Smooth muscle cell (in vitro differentiated cells): ENCODE results near the gene TNIP2. TPM values are rescaled to one million over a fixed set of nuclear protein-coding genes. Genes with fewer than 3 reads are reported as not detected.
"Not testable (repeated sequence)": the region's sequence is repeated elsewhere in the genome, so short reads cannot be mapped to it uniquely, and the experiment has no call there.

Experiments
- DNase-seq: peaks from one replicate; lab custom pipeline; 2025; ENCODE audit not compliant: unreplicated experiment; lab: John Stamatoyannopoulos, UW
- H2AFZ ChIP-seq: fragments of 200-600 bp; sonication (generic); 2 replicates; pipeline ENCODE4 v1.6.0; 2016; ENCODE audit warnings: antibody characterized with exemption, low read depth, mild to moderate bottlenecking
- H3F3A ChIP-seq: fragments of 200-600 bp; sonication (generic); 2 replicates; pipeline ENCODE4 v1.6.0; 2017; ENCODE audit warnings: antibody characterized with exemption, low read depth
- H3K27ac ChIP-seq: fragments of 200-600 bp; sonication (generic); 2 replicates; pipeline ENCODE4 v1.5.1; 2016; ENCODE audit warnings: low read depth, mild to moderate bottlenecking
- H3K27me3 ChIP-seq: fragments of 200-600 bp; sonication (generic); 2 replicates; pipeline ENCODE4 v1.6.1; 2016; ENCODE audit warnings: low read depth, mild to moderate bottlenecking
- H3K36me3 ChIP-seq: fragments of 200-600 bp; sonication (generic); 2 replicates; pipeline ENCODE4 v1.5.1; 2016; ENCODE audit warnings: low read depth
- H3K4me1 ChIP-seq: fragments of 200-600 bp; sonication (generic); 2 replicates; pipeline ENCODE4 v1.5.1; 2016; ENCODE audit warnings: low read depth
- H3K4me2 ChIP-seq: fragments of 200-600 bp; sonication (generic); 2 replicates; pipeline ENCODE4 v1.6.0; 2016; ENCODE audit warnings: mild to moderate bottlenecking
- H3K4me3 ChIP-seq: fragments of 200-600 bp; sonication (generic); 2 replicates; pipeline ENCODE4 v1.5.1; 2016; ENCODE audit warnings: mild to moderate bottlenecking
- H3K79me2 ChIP-seq: fragments of 200-600 bp; sonication (generic); 2 replicates; pipeline ENCODE4 v1.6.0; 2016; ENCODE audit warnings: low read depth, mild to moderate bottlenecking
- H3K9ac ChIP-seq: fragments of 200-600 bp; sonication (generic); 2 replicates; pipeline ENCODE4 v1.6.0; 2016; ENCODE audit warnings: low read depth
- H3K9me3 ChIP-seq: fragments of 200-600 bp; sonication (generic); replicated peaks from 2 replicates; pipeline ENCODE4 v1.5.1; 2016; ENCODE audit warnings: low read depth
- H4K20me1 ChIP-seq: fragments of 200-600 bp; sonication (generic); 2 replicates; pipeline ENCODE4 v1.6.0; 2016; ENCODE audit warnings: low read depth
- WGBS: methylation state at CpG from one replicate; pipeline ENCODE4 v1.1.7; 2016; ENCODE audit warnings: low lambda C conversion rate; 5-methylcytosine and 5-hydroxymethylcytosine counted together
- polyA plus RNA-seq: library from polyadenylated mRNA; unstranded; fragments of >200 nt; fragmentation: Nextera tagmentation; extraction: Ambion mirVana; gene quantifications from 2 replicates; pipeline ENCODE4 v1.2.1, GENCODE V29; 2016
- total RNA-seq: library from RNA; depleted of rRNA; stranded (reverse); fragments of >200 nt; gene quantifications from 2 replicates; pipeline ENCODE4 v1.2.3, GENCODE V29; 2014
- TF ChIP-seq, protein P1 (sequence below): fragments of 200-600 bp; sonication (generic); IDR thresholded peaks from 2 replicates; pipeline ENCODE4 v1.5.1; 2017; ENCODE audit warnings: borderline replicate concordance, mild to moderate bottlenecking, antibody characterized with exemption; ENCODE audit not compliant: insufficient read depth, poor library complexity, severe bottlenecking

Gene TNIP2
- total and polyA plus RNA-seq, 2 experiments from 2014 or later: 23.8 to 37.5 TPM

DNA sequence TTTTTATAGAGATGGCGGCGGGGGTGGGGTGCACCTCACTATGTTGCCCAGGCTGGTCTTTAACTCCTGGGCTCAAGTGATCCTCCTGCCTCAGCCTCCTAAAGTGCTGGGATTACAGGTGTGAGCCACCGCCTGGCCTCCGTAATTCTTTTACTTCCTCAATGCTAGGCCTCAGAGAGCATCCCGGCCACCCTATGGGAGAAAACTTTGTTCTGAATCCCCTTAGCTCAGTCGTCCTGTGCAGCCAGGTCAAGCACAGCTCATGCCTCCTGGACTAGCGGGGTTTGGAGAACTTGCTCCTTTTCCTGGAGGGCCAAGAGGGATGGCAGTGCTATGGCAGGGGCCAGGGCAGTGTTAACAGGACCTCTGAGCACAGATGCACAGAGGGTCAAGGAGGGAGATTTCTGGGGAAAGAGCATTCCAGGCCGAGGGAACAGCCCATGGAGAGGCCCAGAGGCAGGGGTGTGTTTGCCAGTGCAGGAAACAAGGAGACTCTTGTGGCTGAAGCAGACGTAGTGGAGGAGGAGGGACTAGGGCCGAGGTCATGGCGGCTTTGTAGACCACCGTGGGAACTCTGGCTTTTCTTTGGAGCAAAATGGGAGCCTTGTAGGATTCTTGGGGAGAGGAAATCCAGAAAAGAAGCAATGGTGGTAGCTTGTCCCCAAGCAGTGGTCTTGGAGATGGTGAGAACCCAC is 9.8 kb upstream of the TNIP2 start:
- peaks cover 7% of the 10 kb centered on the region for H3K4me1 ChIP-seq
- H3K27ac ChIP-seq: no peak overlapping the region
- no peak overlapping the region for H3K4me3 ChIP-seq
- H2AFZ ChIP-seq: no peak overlapping the region
- no peak overlapping the region for H3K9ac ChIP-seq
- TF ChIP-seq, protein P1, sequence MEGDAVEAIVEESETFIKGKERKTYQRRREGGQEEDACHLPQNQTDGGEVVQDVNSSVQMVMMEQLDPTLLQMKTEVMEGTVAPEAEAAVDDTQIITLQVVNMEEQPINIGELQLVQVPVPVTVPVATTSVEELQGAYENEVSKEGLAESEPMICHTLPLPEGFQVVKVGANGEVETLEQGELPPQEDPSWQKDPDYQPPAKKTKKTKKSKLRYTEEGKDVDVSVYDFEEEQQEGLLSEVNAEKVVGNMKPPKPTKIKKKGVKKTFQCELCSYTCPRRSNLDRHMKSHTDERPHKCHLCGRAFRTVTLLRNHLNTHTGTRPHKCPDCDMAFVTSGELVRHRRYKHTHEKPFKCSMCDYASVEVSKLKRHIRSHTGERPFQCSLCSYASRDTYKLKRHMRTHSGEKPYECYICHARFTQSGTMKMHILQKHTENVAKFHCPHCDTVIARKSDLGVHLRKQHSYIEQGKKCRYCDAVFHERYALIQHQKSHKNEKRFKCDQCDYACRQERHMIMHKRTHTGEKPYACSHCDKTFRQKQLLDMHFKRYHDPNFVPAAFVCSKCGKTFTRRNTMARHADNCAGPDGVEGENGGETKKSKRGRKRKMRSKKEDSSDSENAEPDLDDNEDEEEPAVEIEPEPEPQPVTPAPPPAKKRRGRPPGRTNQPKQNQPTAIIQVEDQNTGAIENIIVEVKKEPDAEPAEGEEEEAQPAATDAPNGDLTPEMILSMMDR: no peak
- H3K4me2 ChIP-seq: no peak overlapping the region
- no peak for DNase-seq
- H3K79me2 ChIP-seq: no peaks in the 10 kb centered on the region
- H4K20me1 ChIP-seq: no peaks in the 10 kb centered on the region
- H3F3A ChIP-seq: peaks cover 14% of the 10 kb centered on the region
- WGBS: 87% methylated on average over 12 of the region's 12 CpGs
- no peaks in the 10 kb centered on the region for H3K36me3 ChIP-seq
- no peaks in the 10 kb centered on the region for H3K27me3 ChIP-seq
- H3K9me3 ChIP-seq: no peaks in the 10 kb centered on the region

DNA sequence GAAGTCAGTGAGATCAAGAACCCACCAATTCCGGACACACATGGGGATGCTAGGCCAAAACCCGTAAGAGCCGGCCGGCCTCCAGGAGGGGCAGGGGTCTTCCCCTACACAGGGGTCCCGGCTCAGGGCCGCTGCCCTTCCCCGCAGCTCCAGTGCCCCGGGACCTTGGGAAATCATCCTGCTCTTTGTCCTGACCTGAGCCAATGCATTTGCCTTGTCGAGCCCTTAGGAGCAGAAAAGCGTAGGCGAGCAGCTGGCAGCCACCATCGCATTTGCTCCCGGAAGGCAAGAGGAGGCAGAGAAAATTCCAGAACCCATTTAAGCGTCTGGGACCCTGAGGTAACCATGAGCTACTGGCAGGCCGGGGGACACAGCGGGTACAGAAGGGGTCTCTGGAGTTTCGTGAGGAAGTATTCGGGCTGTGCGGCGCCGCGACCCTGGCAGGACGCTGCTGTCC is 7.4 kb upstream of the TNIP2 start:
- Histone ChIP-seq H4K20me1 (no peaks in the 10 kb centered on the region), H3K4me1 (no peaks in the 10 kb centered on the region), H3K79me2 (no peaks in the 10 kb centered on the region), H3K4me2 (peak overlapping the region; percentile 82), H3K27ac (no peak overlapping the region), H3K9ac (no peak overlapping the region), H3K4me3 (peak overlapping the region; percentile 51), H2AFZ (peak overlapping the region; percentile 5), H3K27me3 (no peaks in the 10 kb centered on the region), H3K36me3 (no peaks in the 10 kb centered on the region), H3F3A (no peaks in the 10 kb centered on the region), H3K9me3 (no peaks in the 10 kb centered on the region)
- WGBS: 79% methylated on average over 23 of the region's 23 CpGs
- TF ChIP-seq, protein P1: no peak
- DNase-seq: no peak

DNA sequence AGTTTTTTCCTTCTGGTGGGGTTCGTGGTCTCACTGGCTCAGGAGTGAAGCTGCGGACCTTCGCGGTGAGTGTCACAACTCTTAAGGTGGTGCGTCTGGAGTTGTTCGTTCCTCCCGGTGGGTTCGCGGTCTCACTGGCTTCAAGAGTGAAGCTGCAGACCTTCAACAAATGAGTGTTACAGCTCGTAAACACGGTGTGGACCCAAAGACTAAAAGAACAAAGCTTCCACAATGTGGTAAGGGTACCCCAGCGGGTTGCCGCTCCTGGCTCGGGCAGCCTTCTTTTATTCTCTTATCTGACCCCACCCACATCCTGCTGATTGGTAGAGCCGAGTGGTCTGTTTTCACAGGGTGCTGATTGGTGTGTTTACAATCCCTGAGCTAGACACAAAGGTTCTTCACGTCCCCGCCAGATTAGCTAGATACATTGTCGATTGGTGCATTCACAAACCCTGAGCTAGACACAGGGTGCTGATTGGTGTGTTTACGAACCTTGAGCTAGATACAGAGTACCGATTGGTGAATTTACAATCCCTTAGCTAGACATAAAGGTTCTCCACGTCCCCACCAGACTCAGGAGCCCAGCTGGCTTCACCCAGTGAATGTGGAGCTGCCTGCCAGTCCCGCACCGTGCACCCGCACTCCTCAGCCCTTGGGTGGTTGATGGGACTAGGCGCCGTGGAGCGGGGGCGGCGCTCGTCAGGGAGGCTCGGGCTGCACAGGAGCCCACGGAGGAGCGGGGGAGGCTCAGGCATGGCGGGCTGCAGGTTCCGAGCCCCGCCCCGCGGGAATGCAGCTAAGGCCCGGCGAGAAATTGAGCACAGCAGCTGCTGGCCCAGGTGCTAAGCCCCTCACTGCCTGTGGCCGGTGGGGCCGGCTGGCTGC is 6.6 kb upstream of the TNIP2 start:
- H3K27ac ChIP-seq, H3F3A ChIP-seq, H3K27me3 ChIP-seq, H3K4me1 ChIP-seq, H3K4me3 ChIP-seq, H3K36me3 ChIP-seq, H3K4me2 ChIP-seq, H3K79me2 ChIP-seq, H3K9ac ChIP-seq, DNase-seq, H2AFZ ChIP-seq, H3K9me3 ChIP-seq, H4K20me1 ChIP-seq: not testable (repeated sequence)
- 95% methylated on average over 35 of the region's 42 CpGs for WGBS

DNA sequence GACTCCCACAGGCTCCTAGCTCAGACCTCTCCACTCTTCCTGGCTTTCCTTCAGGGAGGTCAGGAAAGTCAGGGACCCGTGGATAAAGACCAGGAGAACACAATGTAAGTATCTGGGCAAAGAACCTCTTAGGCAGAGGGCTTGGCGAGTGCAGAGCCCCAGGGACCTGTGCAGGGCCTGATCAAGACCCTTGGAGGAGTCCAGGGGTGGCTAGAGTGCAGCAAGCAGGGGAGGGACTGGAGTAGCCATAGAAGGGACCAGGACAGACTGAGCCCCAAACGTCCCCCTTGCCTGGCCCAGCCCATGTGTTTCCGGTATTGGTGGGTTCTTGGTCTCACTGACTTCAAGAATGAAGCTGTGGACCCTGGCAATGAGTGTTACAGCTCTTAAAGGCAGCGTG is 5.9 kb upstream of the TNIP2 start:
- H2AFZ ChIP-seq: no peak overlapping the region
- H3K9me3 ChIP-seq: no peaks in the 10 kb centered on the region
- H4K20me1 ChIP-seq: no peaks in the 10 kb centered on the region
- H3K36me3 ChIP-seq: no peaks in the 10 kb centered on the region
- H3K4me1 ChIP-seq: no peaks in the 10 kb centered on the region
- H3K79me2 ChIP-seq: no peaks in the 10 kb centered on the region
- no peak overlapping the region for H3K9ac ChIP-seq
- H3K4me2 ChIP-seq: no peak overlapping the region
- no peak overlapping the region for H3K27ac ChIP-seq
- H3K4me3 ChIP-seq: no peak overlapping the region
- DNase-seq: no peak
- H3K27me3 ChIP-seq: no peaks in the 10 kb centered on the region
- WGBS: 88% methylated on average over 5 of the region's 5 CpGs
- no peaks in the 10 kb centered on the region for H3F3A ChIP-seq
- TF ChIP-seq, protein P1: no peak
